HG03439 (cell line): Measurements from ENCODE around the gene ADGRG7.
"Not testable (repeated sequence)": the region's sequence is repeated elsewhere in the genome, so short reads cannot be mapped to it uniquely, and the experiment has no call there.

Experiments
- ATAC-seq: cut with Tn5 transposase; IDR thresholded peaks from one replicate; pipeline ENCODE4 v1.9.1; 2021; ENCODE audit warnings: mild to moderate bottlenecking, moderate library complexity; ENCODE audit not compliant: unreplicated experiment

The ADGRG7 gene, protein sequence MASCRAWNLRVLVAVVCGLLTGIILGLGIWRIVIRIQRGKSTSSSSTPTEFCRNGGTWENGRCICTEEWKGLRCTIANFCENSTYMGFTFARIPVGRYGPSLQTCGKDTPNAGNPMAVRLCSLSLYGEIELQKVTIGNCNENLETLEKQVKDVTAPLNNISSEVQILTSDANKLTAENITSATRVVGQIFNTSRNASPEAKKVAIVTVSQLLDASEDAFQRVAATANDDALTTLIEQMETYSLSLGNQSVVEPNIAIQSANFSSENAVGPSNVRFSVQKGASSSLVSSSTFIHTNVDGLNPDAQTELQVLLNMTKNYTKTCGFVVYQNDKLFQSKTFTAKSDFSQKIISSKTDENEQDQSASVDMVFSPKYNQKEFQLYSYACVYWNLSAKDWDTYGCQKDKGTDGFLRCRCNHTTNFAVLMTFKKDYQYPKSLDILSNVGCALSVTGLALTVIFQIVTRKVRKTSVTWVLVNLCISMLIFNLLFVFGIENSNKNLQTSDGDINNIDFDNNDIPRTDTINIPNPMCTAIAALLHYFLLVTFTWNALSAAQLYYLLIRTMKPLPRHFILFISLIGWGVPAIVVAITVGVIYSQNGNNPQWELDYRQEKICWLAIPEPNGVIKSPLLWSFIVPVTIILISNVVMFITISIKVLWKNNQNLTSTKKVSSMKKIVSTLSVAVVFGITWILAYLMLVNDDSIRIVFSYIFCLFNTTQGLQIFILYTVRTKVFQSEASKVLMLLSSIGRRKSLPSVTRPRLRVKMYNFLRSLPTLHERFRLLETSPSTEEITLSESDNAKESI

DNA sequence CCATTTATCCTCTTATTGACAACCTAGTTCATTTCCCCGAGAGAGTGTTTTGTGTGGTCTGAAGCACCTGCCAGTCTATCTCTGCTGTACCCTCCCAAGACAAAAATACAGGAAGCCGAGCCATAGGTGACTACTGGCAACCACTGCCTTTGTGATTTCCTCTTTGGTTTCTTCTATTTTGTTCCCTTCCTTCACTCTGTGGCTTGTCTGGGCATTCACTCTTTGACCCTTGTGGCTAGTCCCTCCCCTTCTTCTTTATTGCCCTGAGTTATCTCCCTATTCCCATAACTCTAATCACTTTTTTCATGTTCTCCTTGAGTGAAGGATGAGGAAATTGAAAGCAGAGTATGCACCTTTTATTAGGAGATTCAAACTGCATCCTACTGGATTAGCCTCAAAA, at the start of gene ADGRG7:
TSS of gene ADGRG7 (plus strand) at position 297 of the 400 bp plus-strand sequence. CDS start 256 bp downstream, outside the sequence.
- ATAC-seq: no peak

DNA sequence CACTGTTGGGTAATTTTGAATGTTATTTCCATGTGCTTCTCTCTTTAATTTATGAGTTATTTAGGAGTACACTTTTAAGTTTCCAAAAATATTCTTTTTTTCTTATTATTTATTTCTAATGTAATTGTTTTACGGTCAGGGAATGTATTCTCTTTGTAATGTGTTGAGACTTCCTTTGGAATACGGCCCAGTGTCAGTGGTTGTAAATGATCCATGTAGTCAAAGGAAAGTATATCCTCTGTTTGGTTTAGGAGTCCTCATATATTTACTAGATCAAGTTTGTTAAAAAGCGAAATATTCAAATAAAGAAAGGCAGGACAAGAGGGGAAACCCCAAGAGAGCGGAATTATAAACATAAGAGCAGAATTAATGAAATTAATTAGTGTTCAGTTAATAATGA, 49.0 kb upstream of the ADGRG7 start:
- no peak for ATAC-seq

DNA sequence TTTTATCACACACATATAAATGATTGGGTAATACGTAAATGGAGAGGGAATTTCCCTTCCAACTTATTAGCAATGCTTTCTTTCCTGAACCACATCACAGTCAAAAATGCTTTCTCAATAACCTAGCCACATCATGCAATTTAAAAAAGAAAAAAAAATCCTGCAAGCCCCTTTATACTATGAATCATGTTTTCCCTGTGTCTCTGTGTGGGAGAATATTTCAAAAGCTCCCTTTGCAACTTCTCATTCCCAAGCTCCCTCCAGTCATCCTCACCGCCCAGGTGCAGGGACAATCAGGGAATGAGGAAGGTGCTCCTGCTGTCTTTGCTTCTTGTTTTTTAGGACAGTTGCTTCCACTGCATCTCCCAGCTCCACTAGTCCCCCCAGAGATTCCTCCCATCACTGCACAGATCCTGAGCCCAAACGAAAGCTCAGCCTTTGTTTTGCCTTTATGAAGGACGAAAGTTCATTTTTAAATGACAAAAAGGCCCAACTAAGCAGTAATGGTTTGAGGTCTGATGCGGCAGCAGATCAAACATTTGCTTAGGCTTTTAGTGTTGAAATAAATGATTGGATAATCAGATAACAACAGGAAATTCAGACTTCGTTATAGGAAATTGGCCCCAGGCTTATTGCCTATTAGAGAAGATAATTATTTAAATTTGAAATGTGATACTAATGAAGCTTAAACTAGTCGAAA, 47.8 kb upstream of the ADGRG7 start:
- no peak for ATAC-seq

DNA sequence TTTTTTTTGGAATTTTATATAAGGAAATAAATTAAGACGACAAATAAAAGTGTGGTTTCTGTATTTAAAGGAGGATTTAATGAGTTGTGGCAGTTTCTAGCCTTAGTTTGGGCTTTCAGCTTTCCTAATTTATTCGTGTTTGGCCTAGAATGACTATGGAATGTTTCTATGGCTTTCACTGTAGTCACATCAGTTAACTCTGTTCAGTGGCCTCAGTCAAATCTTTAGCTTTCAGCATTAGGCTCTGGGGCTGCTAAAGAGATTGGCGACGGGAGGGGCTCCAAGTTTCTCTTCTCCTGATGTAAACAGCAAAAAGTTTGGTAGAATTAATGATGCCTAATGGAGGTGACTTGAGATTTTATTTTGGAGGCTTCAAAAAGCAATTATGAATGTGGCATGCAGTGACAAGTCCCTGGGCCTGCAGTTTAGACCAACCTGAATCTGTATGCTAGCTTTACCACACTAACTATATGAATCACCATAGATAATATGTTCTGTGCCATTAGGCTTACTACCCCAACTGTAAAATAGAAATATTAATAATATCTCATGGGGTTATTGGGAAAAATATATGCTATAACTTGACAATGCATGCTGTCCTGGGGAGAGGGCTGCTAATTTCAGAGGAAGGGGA, 47.1 kb upstream of the ADGRG7 start:
- no peak for ATAC-seq

DNA sequence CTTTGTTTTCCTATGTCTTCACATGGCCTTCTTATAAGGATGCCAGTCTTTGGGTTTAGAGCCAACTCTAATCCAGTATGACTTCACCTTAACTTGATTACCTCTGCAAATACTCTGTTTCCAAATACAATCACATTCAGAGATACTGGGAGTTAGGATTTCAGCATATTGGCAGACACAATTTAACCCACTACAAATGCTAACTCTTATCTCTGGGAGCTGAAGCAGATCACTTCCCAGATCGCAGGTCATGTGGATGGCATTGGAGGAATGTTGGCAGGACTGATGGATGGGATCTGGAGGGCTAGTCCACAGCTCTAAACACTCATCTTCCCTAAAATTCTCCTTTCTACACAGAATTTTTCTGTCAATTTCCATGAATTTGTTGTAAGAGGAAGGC, 46.2 kb upstream of the ADGRG7 start:
- ATAC-seq: no peak

DNA sequence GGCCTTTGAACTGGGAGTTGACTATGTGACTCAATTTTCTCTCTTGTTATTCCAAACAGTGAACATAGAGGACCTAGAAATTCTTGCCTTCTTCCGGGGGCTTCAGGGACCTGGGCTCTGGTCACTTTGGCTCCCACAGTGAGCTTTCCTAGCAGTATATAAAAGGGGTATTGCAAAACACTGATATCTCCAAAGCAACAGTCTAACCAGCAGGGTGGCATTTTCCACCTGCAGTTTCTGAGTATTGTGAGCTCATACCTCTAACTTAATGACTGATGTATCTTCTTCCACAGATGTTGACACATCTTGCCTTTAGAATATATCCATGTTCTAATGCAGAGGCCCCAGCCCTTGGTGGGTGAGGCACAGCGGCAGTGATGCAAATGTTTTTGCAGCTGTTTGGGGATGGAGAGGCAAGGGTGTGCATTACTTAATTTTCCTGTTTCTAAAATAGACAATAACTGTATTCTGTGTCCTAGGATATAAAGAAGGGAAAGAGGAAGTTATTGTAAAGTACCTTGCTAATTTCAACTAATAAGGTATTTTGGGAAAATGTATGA, 45.7 kb upstream of the ADGRG7 start:
- no peak for ATAC-seq

DNA sequence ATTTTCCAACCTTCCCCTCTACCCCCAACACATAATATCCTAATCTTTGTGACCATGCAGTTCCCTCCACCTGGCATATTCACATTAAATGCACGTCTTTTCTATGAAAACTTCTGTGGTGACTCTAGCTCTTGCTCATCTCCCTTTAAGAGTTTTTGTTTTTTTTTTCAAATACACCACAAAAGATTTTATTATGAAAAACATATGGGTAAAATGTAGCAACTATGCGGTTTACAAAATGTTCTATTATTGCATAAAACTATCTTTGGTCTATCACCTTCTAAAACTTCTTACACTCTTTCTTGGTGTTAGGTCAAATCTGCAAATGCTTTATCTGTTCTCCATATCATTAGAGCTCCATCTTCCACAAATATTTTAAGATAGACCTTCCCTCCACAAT, 38.6 kb upstream of the ADGRG7 start:
- ATAC-seq: no peak

DNA sequence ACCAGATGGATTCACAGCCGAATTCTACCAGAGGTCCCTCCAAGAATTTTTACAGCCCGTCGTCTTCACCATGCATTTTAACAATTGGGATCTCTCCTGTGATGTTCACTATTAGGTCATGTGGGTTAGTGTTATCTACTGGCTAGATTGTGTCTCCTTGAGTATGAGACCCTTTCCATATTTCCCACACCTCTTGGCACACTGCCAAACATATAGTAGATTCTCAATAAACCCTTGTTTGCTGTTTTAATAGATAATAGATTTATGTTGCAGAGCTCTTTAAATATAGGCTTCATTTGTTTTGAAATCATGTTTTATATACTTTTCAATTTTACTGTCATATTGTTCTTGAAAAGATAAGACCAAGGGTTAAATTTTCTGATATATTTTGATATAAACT, 34.9 kb upstream of the ADGRG7 start:
- no peak for ATAC-seq

DNA sequence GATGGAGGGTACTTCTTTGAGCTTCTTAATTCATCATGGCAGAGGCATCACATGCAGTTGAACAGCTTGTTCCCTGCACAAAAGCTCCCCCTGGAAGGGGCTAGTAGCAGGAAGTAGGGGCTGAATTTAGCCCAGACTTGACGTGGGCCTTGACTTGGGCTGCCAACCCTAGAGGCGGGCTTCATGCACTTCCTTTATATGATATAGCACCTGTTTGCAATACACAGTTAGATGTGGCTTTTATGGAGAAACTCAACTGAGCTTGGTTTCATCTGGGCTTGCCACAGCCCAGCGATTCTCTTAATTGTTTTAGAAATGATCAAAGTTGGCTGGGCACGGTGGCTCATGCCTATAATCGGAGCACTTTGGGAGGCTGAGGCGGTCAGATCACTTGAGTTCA, 33.7 kb upstream of the ADGRG7 start:
- ATAC-seq: no peak

DNA sequence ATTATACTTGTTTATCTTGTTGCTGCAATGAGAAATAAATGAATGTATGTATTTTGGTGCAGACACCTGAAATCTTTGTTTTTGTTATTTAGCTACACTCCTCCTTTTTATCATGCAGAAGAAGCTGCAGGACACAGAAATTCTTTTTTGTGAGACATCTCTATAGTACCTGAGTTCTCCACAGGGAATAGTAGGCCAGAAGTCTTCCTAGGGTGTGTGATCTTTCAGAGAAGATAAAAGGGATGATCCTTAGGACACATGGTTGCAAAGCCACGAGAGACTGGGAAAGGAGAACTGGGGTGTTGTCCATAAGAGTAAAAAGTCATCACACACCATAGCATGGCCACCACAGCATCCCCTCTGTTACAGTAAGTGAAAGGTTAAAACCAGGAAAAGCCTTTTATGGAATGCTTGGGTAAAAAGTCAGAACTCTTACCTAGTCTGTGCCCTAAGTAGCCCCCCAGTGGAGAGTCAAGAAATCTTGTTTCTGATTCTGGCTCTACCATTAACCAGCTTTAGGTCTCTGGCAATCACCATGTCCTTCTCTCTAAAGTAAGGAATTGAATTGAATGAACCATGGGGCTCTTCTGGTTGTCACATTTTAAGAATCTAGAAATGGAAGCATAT, 31.9 kb upstream of the ADGRG7 start:
- ATAC-seq: no peak

DNA sequence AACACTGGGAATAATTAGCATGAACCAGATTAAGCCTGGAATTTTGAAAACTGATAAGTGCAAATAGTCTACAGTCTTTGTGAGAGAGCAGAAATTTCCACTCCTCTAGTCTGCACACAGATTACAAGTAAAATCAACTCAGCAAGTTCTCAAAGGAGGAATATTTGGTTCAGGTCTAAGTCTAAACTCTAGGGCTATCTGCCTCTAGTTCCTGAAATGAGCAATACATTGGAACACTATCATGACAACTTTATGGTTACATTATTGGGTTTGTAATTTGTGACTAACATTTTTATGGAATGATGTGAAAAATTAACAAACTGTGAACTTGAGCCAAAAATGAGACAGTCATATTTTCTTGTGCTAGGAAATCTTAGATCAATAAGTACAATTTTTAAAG, 30.8 kb upstream of the ADGRG7 start:
- no peak for ATAC-seq

DNA sequence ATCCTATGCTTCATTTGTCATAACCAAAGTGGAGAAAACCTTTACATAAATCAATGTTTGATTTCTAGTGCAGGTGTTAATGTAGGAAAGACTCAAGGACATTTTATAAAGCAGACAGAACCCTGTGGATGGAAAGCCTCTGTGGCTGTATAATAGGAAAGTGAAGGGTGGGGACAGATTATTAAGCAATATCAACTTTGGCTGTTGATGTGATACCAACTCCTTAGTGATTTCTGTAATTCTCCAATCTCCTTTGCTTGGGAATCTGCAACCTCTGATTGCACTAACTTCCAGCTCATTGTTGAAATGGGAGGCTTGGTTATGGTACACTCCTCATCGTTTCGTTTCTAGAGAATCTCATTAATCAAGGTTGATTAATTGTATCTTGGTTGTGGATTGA, 29.3 kb upstream of the ADGRG7 start:
- ATAC-seq: no peak

DNA sequence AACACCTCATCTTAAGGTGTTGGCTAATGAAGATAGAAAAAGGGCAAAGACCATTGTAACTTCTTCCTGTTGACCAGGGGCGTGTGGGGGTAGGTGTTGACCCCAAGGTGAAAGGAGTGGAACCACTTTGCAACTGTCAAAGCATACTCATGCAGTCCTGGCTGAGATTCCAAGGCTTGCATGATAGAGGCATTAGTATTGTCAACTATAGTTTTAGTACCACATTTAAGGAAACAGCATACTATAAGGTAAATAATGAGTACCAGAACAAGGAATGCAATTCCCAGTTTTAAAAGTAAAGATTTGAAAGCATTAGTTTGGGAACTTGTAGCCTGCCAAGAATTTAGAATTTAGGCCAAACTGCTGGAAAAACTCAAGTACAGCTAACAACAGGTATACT, 27.8 kb upstream of the ADGRG7 start:
- ATAC-seq: no peak

DNA sequence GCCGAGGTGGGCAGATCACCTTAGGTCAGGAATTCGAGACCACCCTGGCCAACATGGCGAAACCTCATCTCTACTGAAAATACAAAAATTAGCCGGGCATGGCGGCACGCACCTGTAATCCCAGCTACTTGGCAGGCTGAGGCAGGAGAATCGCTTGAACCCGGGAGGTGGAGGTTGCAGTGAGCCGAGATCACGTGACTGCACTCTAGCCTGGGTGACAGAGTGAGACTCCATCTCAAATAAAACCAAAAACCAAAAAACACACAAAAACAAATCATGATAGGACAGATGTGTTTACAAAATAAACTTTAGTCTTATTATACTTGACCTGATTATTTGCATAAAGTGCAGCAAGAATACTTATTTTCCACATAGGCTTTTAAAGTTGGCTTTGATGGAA, 27.2 kb upstream of the ADGRG7 start:
- not testable (repeated sequence) for ATAC-seq

DNA sequence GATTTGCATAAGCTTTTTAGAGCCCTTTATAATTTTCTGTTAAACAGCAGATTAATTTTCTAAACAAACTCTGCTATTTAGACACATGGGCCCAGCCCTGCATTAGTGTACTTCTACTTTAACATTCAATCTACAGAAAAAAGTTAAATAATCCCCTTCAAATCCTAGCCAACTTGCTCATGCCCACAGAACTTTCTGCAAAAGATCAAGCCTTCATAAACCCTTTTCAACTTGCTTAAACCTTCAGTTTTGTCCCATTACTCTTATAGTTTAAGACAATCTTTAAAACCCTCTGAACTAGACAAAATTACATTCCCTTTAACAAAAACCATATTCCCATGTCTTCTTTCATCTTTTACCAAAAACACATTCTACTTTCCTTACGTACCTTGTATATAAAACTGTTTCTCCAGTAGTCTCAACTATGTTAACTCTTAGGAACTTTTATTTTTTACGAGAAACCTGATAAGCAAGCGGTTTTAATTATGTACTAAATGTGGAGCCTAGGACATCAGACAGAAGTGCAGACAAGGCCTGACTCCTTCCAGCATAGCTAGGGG, 25.2 kb upstream of the ADGRG7 start:
- no peak for ATAC-seq

DNA sequence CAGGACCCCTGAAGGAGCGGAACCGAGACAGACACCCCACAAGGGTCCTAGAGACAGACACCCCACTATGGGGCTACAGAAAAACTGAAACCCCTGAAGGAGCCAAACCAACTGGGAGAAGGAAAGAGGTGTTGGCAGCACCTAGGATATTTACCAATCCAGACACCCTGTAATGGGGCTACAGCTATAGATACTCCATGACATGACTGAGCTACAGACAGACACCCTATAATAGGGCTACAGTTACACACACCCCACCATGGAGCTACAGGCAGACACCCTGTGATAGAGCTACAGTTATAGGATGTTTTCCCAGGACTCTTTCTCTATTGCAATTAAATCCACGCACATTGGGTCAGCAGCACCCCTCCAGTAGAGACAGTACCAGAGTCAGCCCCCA, 22.6 kb upstream of the ADGRG7 start:
- no peak for ATAC-seq

DNA sequence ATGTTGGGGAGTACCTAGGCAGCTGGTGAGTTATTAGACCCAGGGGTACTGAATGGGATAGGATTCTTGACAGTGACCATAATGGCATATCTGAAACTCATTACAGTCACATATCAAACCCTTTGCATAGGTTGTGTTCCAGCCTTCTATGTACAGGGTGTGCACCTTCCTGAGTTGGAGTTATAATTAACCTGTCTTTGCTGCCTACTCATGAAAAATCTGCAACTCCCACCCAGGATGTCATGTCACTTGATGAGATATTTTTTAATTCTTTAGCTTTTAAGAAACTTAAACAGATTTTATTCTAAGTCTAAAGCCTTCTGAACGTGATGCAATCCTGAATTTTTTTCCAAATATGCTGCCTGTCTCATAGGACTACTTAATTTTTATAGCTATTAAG, 21.1 kb upstream of the ADGRG7 start:
- ATAC-seq: no peak

DNA sequence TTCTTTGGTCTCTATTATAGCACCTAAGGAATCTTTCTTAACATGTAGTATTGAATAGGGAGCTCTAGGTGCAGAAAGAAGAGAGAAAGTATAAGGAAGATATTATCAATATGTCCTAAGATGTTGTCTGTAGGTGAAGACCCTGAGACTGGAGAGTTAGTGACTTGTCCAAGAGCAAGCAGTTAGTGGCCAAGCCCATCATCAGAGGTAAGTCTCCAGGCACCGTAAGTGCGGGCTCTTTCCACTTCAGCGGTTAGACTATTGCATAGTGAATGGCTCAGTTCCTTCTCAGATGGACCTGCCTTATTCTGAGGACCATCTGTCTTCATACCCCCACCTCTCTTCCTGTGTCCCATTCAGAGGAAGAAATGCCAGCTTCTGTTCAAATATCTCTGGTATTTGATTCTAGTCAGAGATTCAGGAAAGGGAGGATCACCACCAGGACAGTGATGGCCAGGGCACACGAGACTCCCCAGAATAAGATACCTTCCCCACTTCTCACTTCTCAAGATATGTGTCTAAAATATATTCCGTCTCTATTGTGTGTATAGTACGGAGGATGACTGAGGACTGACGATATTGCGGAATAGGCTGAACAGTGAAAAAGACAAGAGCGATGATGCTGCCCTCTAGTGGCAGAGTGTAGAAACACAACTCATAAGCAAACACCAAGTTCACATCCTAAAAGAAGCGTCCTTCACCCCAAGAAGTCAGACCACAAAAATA, 19.1 kb upstream of the ADGRG7 start:
- ATAC-seq: peak; percentile 86

DNA sequence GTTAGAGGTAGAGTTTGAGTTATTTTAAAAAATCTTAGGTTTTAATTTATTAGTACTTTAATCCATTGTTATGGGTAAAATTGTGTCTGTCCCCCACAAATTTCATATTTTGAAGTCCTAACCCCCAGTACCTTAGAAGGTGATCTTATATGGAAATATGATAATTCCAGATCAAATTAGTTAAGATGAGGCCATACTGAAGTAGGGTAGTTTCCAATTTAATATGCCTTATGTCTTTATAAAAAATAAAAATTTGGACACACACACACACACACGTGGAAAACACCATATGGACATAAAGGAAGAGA, 18.6 kb upstream of the ADGRG7 start:
- ATAC-seq: no peak

DNA sequence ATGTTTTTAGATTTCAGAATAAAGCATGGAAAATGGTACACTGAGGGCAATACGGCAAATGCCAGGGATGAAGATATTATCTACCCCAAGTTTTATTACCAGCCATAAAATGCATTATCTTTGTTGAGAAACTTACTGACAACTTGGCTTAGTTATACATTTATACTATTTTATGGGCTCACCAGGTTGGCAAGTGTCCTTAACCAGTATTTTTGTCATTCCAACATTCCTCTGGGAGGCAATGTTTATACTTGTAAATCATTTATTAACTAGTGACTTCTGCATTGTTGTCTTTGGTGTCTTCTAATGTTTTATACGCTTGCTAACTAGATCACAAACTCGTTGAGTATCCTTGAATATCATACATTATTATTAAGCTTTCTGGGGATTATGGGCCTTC, 18.0 kb upstream of the ADGRG7 start:
- ATAC-seq: no peak
